Immature natural killer cell (primary cell): ENCODE data around the gene POU6F2. TPM values are rescaled to one million over a fixed set of nuclear protein-coding genes. Genes with fewer than 3 reads are reported as not detected.
A peak's percentile ranks its signal among the peaks of the same experiment; 100 is the strongest.

Experiments used
- DNase-seq, 3 donors: peaks; one replicate each; pipeline ENCODE4 v3.0.0; 2022; ENCODE audit warnings: mixed read lengths in 1 of 3
- H3K27ac Mint-ChIP-seq, 6 donors: one replicate each; pipeline ENCODE4 v1.8.0; 2020; ENCODE audit warnings: mixed read lengths in 6 of 6, mild to moderate bottlenecking in 5 of 6, inconsistent platforms in 4 of 6, moderate library complexity in 3 of 6
- H3K27me3 Mint-ChIP-seq, 3 donors: one replicate each; pipeline ENCODE4 v1.8.0; 2020 to 2021; ENCODE audit warnings: low read depth in 3 of 3, mild to moderate bottlenecking in 3 of 3, mixed read lengths in 3 of 3, moderate library complexity in 3 of 3, inconsistent platforms in 1 of 3
- H3K36me3 Mint-ChIP-seq, 3 donors: one replicate each; pipeline ENCODE4 v1.8.0; 2020; ENCODE audit warnings: mixed read lengths in 3 of 3, inconsistent platforms in 2 of 3, mild to moderate bottlenecking in 2 of 3
- H3K4me1 Mint-ChIP-seq, 2 donors: one replicate each; pipeline ENCODE4 v1.8.0; 2020; ENCODE audit warnings: inconsistent platforms in 2 of 2, mild to moderate bottlenecking in 2 of 2, mixed read lengths in 2 of 2, moderate library complexity in 1 of 2
- H3K4me3 Mint-ChIP-seq, 5 donors: one replicate each; pipeline ENCODE4 v1.8.0; 2020; ENCODE audit warnings: mild to moderate bottlenecking in 5 of 5, mixed read lengths in 5 of 5, inconsistent platforms in 3 of 5, moderate library complexity in 3 of 5
- H3K9me3 Mint-ChIP-seq, 6 donors: one replicate each; pipeline ENCODE4 v1.8.0; 2020; ENCODE audit warnings: mild to moderate bottlenecking in 6 of 6, mixed read lengths in 6 of 6, inconsistent platforms in 4 of 6, moderate library complexity in 3 of 6
- polyA plus RNA-seq, 3 donors: library from polyadenylated mRNA; unstranded; fragments of 300-500 nt; fragmentation: Illumina TruSeq; gene quantifications; one replicate each; pipeline ENCODE4 v1.2.3, GENCODE V29; 2021

Gene POU6F2
- polyA plus RNA-seq, 3 donors from 2014 or later, result not detected

DNA sequence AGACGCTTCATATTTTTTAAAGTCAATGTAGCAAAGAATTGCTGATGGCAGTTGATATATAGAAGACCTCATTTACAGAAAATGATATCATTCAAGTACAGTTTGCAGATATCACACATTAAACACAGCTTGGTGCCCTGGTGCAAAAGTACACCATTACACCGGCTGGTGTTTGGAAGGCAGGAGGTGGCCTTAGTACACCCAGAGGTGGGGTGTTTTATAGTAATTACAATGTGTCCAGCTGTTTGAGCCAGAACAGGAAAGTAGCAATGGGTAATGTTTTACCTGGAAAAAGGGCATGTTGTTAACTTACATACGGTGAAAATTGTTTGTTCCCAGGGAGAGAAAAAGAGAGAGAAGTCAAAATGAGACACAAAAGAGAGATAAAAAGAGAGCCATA, 485.5 kb downstream of the POU6F2 start:
- Mint-ChIP-seq H3K27ac (no peak overlapping the region), H3K4me1 (peaks cover 0 to 6% of the 10 kb centered on the region in 2 donors), H3K9me3 (no peaks in the 10 kb centered on the region), H3K27me3 (peaks cover 2 to 3% (median 2%) of the 10 kb centered on the region in 3 donors), H3K4me3 (no peak overlapping the region), H3K36me3 (no peaks in the 10 kb centered on the region)
- no peak for DNase-seq

DNA sequence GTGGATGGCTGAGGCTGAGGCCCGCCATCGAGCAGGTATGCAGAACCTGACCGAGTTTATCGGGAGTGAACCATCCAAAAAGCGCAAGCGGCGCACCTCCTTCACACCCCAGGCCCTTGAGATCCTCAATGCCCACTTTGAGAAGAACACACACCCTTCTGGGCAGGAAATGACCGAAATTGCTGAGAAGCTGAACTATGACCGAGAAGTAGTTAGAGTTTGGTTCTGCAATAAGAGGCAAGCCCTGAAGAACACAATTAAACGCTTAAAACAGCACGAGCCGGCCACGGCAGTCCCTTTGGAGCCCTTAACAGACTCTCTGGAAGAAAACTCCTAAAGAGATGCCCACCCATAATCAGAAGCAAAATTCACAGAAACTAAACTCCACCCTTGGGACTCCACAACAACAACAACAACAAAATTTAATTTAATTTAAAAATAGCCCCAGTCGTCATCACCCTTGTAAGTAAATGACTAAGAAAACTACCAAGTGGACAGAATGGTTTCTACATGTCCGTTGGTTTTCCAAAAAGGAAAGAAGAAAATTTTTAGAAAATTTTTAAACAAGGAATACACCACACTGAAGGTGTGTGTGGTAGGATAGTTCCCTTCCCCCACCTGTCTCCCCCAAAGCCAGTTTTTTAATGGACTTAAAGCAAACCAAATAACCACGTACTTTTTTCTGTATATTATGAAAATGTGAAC, 486.8 kb downstream of the POU6F2 start:
- Mint-ChIP-seq H3K27ac (no peak overlapping the region), H3K4me3 (no peak overlapping the region), H3K27me3 (peaks cover 2 to 5% (median 3%) of the 10 kb centered on the region in 3 donors)

DNA sequence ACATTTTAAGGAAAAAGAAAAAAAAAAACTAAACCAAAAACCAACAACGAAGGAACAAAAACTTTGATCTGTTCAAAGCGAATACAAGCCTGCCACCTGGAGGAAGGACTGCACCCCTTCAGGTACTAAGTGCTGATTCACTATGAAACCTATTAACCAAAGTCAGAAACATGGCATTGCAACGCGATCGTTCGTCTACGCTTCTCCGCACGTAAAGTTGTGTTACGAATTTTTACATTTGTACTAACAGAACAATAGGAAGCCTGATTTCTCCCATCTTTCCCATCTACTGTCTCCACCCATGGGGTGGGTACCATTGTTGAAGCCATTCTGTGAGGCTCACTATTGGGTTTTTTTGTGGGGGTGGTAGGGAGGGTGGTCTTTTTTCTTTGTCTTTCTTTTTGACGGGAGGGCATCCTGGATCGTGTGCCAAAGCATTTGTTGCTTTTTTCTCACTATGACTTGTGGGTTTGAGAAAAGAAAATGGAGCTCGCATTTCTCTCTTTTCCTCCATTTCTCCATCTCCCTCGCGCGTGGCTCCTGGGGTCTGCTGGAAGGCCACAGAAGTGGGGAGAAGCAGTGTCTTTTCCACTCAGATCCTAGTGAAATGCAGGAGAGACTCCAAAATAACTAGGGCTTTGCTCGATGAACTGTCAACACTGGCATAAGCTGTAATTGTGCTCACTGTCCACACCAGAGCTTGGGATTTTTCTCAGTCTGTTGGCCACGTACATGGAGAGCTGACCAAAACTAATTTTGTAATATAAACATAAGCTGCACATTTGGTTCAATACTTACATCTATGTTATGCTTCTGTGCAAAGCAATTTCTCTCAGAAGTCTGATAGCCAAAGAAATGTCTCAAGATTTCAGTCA, 487.6 kb downstream of the POU6F2 start:
- Mint-ChIP-seq H3K9me3 (no peaks in the 10 kb centered on the region), H3K27ac (no peak overlapping the region), H3K36me3 (no peaks in the 10 kb centered on the region), H3K4me1 (peaks cover 0 to 6% of the 10 kb centered on the region in 2 donors), H3K27me3 (peaks cover 2 to 5% (median 3%) of the 10 kb centered on the region in 3 donors), H3K4me3 (no peak overlapping the region)
- DNase-seq, result no peak

More for the DNA sequence above, 486.8 kb downstream of the POU6F2 start:
- DNase-seq, result no peak
- no peaks in the 10 kb centered on the region for H3K36me3 Mint-ChIP-seq
- no peaks in the 10 kb centered on the region for H3K9me3 Mint-ChIP-seq
- H3K4me1 Mint-ChIP-seq, result peaks cover 0 to 6% of the 10 kb centered on the region in 2 donors

DNA sequence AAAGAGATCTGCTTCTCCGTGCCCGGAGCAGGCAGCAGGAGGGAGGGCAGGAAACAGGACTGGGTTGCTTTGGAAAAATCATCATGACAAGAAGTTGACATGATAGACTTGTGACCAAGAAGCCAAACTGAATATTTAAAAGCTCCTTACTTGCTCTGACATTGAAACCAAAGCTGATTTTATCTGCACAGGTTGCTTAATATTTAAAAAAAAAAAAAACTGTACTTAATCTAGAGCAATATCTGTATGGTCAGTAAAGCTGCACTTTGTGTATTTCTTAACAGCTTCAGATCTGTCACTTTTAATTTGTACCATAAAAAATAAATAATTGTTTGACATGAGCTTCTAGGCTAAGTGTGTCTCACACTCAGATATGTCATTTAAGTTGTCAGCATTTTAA, 490.6 kb downstream of the POU6F2 start:
- Mint-ChIP-seq H3K4me3 (no peak overlapping the region), H3K36me3 (no peaks in the 10 kb centered on the region), H3K27ac (no peak overlapping the region), H3K4me1 (peaks cover 0 to 6% of the 10 kb centered on the region in 2 donors), H3K9me3 (no peaks in the 10 kb centered on the region), H3K27me3 (peaks cover 2 to 7% (median 4%) of the 10 kb centered on the region in 3 donors)
- DNase-seq, result no peak

DNA sequence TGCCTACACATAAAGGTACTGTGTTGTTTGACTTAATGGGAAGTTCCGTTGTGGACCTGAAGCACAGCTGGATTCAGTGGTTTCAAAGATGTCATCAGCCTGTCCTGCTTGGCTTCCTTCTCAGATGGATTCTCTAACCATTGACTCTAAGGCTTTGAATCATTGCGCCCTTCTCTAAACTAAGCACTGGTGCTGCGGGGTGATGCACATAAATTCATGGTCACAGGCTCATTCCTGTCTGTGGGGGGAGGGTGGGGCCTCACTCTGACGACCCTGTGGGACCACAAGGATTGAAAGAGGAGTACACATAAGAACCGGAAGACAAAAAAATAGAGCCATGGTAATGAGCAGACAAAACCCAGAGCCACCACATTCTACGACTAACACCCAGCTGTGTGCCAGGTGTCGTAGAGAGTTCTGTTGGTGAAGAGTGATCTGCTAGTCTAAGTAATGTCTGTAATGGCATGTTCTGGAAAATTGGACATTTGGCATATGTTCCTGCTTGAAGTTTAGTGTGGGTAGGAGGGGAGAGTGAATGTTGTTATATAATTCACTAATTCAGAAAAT, 491.2 kb downstream of the POU6F2 start:
- Mint-ChIP-seq H3K36me3 (no peaks in the 10 kb centered on the region), H3K27me3 (peaks cover 2 to 7% (median 3%) of the 10 kb centered on the region in 3 donors), H3K27ac (no peak overlapping the region)

DNA sequence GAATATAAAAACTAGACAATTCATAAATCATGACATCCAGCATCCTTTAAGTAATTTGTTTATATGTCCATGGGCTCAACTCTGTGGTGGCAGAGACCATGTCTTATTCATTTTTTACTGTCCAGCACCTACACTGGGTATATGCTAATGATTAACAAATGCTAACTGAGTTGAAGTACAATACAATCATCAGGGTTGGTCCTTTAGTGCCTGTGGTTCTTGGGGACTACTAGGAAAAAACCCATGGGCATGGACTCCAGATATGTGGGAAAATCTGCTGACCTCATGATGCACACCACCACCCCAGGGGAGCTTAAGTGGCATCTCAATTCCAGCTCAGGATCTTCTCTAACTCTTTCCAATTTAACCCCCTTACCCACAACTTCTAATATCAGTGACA, 503.2 kb downstream of the POU6F2 start:
- H3K4me3 Mint-ChIP-seq, result no peak overlapping the region
- DNase-seq, result no peak
- H3K36me3 Mint-ChIP-seq, result no peaks in the 10 kb centered on the region
- H3K9me3 Mint-ChIP-seq, result peaks cover 0 to 1% (median 0%) of the 10 kb centered on the region in 6 donors
- peaks cover 0 to 4% (median 4%) of the 10 kb centered on the region in 3 donors for H3K27me3 Mint-ChIP-seq
- H3K27ac Mint-ChIP-seq, result no peak overlapping the region
- H3K4me1 Mint-ChIP-seq, result no peaks in the 10 kb centered on the region

More for the DNA sequence above, 491.2 kb downstream of the POU6F2 start:
- no peak for DNase-seq
- Mint-ChIP-seq H3K4me1 (peaks cover 0 to 6% of the 10 kb centered on the region in 2 donors), H3K4me3 (no peak overlapping the region), H3K9me3 (no peaks in the 10 kb centered on the region)

DNA sequence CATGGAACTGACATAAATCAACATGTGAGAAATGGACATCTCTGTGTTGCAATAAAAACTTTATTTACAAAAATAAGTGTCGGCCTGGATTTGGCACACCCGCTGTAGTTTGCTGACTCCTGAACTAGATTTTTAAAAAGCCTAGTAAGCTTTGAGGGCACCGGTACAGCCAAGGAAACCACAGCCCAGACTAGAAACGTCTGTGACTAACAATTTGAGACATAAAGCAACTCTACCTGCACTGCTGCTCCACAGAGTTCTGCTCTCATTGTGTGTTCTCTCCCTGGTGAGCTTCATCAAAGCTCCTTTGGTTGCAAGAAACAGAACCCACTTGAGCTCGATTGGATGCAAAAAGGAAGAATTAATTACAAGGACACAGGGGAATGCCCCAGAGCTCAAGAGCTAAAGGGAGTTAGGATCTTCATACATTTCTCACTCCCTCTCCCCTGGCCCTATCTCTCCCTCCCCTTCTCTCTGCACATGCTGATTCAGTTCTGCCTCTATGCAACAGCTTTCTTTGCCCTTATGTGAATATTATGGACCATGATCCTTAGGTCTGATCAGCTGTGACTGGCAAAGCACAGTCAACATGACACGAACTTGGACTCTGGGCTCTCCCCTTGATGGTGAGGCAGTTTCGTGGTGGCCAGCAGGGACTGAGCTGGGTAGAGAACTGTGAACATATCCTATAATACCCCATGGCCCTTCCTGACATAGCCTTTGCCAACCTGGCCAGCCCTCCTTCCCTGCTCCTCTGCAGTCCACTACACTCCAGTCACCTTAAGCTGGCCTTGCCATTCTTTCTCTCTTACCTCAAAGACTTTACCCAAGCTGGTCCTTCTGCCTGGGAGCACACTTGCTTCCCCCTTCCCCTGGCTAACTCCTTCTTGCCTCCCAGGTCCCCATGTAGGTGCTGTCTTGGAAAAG, 511.0 kb downstream of the POU6F2 start:
- no peak for DNase-seq
- Mint-ChIP-seq H3K27me3 (peaks cover 1 to 15% (median 5%) of the 10 kb centered on the region in 3 donors), H3K4me3 (no peak overlapping the region), H3K4me1 (no peaks in the 10 kb centered on the region), H3K9me3 (peaks cover 0 to 2% (median 0%) of the 10 kb centered on the region in 6 donors), H3K36me3 (no peaks in the 10 kb centered on the region), H3K27ac (no peak overlapping the region)

DNA sequence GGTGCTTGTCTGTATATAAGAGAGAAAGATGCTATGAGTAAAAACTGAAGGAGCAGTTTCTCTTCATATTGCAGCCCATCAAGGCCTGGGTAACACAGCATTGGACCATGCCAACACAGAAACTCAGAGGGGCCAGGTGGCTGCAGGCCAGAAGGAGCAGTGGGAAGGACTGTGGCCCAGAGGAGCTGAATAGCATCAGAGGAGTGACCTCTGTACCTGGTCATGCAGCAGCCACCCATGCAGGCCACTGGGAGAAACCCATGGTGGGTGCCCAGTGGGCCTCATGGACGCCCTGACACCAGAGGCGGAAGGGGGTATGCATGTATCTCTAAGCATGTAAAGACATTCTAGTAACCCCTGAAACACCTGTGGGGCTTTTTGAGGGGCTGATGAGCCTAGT, 512.6 kb downstream of the POU6F2 start:
- Mint-ChIP-seq H3K36me3 (no peaks in the 10 kb centered on the region), H3K9me3 (peaks cover 0 to 2% (median 0%) of the 10 kb centered on the region in 6 donors), H3K27ac (no peak overlapping the region)

DNA sequence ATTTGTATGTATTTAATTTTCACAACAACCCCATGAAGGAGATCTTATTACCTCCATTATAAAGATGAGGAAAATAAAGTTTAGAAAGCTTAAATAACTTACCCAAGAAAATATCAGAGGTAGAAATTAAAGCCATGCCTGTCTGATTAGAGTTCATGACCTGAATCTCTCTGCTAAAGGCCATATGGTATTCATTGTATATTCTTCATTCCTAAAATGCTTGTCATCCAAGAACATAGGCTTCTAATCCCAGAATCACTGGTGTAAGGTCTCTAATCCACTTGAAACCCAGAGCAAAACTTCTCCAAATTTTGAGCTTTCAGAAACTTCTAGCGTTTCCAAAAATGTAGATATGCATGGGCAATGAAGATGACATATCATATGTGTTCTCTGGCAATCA, 516.2 kb downstream of the POU6F2 start:
- no peak overlapping the region for H3K27ac Mint-ChIP-seq
- H3K9me3 Mint-ChIP-seq, result no peaks in the 10 kb centered on the region
- H3K4me1 Mint-ChIP-seq, result no peaks in the 10 kb centered on the region
- no peak overlapping the region for H3K4me3 Mint-ChIP-seq
- DNase-seq, result no peak
- no peaks in the 10 kb centered on the region for H3K36me3 Mint-ChIP-seq
- peaks cover 1 to 10% (median 5%) of the 10 kb centered on the region in 3 donors for H3K27me3 Mint-ChIP-seq

More for the DNA sequence above, 512.6 kb downstream of the POU6F2 start:
- no peaks in the 10 kb centered on the region for H3K4me1 Mint-ChIP-seq
- H3K27me3 Mint-ChIP-seq, result peaks cover 1 to 15% (median 2%) of the 10 kb centered on the region in 3 donors
- no peak for DNase-seq
- no peak overlapping the region for H3K4me3 Mint-ChIP-seq

DNA sequence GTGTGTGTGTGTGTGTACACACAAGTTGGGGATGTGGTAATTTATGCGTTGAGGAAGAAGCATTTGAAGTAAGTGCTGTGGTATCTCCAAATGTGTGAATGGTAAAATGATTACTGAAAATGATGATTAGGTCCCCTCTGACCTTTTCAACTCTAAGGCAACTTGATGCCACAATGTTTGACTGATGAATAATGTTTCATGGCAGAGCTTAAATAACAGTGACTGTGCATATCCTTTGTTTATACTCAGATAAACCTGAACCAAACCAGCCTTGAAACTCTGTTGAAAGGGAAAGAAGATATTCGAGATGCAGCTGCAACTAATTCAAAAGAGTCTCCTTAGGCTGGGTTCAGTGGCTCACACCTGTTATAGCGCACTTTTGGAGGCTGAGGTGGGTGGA, 523.6 kb downstream of the POU6F2 start:
- Mint-ChIP-seq H3K4me3 (no peak overlapping the region), H3K36me3 (no peaks in the 10 kb centered on the region), H3K27ac (no peak overlapping the region), H3K4me1 (peaks cover 0 to 2% of the 10 kb centered on the region in 2 donors), H3K27me3 (peaks cover 2 to 9% (median 5%) of the 10 kb centered on the region in 3 donors), H3K9me3 (no peaks in the 10 kb centered on the region)
- DNase-seq, result no peak

DNA sequence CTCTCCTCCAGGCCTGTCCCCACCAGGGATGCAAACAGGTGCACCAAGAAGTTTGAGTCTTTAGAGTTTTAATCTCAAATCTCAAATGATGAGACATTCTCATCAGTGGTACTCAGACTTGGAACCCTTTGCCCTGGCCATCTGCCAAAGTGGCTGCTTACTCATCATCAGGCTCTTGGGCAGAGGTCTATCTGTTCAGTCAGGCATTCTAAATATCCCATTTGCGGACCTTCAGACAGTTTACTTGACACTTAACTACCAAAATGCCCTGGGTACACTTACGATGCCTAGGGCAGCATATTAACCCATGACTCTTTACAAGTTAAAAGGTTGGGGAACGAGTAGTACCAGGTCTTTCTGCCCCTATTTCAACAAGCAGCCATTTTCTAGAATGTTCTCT, 527.3 kb downstream of the POU6F2 start:
- Mint-ChIP-seq H3K36me3 (no peaks in the 10 kb centered on the region), H3K9me3 (no peaks in the 10 kb centered on the region), H3K4me1 (peaks cover 11 to 20% of the 10 kb centered on the region in 2 donors), H3K27me3 (peaks cover 2 to 6% (median 4%) of the 10 kb centered on the region in 3 donors), H3K27ac (no peak overlapping the region), H3K4me3 (no peak overlapping the region)
- no peak for DNase-seq

DNA sequence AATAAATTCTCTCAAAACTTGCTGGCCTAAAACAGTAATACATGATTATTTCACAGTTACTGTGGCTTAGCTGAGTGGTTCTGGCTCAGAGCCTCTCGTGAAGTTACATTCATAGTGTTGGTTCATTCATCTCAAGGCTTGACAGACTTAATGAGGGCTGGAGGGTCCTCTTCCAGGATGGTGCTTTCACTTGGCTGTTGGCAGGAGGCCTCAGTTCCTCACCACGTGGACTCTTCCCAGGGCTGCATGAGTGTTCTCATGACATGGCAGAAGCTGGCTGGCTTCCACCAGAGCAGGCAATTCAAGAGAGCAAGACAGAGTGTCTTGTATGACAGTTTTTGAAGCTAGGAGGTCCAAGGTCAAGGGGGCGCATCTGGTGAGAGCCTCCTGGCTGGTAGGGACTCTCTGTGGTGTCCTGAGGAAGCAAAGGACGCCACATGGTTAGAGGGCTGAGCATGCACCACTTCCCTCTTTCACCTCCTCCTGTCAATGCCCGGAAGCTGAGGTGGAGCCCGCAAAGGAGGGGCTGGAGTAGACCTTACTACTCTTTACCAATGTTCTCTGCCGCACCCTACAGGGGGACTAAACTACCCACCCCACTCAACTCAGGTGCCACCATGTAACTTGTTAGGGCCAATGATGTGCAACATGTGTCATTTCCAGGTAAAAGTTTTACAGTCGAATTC, 530.3 kb downstream of the POU6F2 start:
- Mint-ChIP-seq H3K4me3 (peak overlapping the region in 3 of 5 donors; percentile 23 to 60 (median 36)), H3K27ac (peak overlapping the region in 1 of 6 donors; percentile 22), H3K4me1 (peaks cover 11 to 20% of the 10 kb centered on the region in 2 donors), H3K27me3 (peaks cover 2 to 6% (median 3%) of the 10 kb centered on the region in 3 donors), H3K9me3 (no peaks in the 10 kb centered on the region), H3K36me3 (no peaks in the 10 kb centered on the region)
- DNase-seq, result peak; percentile 2 to 19 (median 9)
